WERI-Rb-1 (cell line): ENCODE data around the gene KAZN.

Source experiments
- DNase-seq: peaks from one replicate; pipeline ENCODE4 v3.0.0-alpha.2; 2020
- H3K27ac ChIP-seq: fragments of 250-450 bp; sonication (Bioruptor Pico); 2 replicates; pipeline ENCODE4 v1.5.1; 2020; ENCODE audit warnings: mild to moderate bottlenecking, moderate library complexity
- H3K27me3 ChIP-seq: fragments of 250-450 bp; sonication (Bioruptor Pico); 2 replicates; pipeline ENCODE4 v1.5.1; 2021; ENCODE audit warnings: mild to moderate bottlenecking, low read depth, moderate library complexity; ENCODE audit not compliant: insufficient read depth, severe bottlenecking
- H3K36me3 ChIP-seq: fragments of 250-450 bp; sonication (Bioruptor Pico); 2 replicates; pipeline ENCODE4 v1.5.1; 2020; ENCODE audit warnings: mild to moderate bottlenecking, moderate library complexity
- H3K4me3 ChIP-seq: 2 replicates; pipeline ENCODE4 v1.5.1; 2011; ENCODE audit warnings: low read depth, mild to moderate bottlenecking, control low read depth, low read length
- H3K9me3 ChIP-seq: fragments of 250-450 bp; sonication (Bioruptor Pico); 2 replicates; pipeline ENCODE4 v1.5.1; 2021; ENCODE audit warnings: mild to moderate bottlenecking, moderate library complexity; ENCODE audit not compliant: severe bottlenecking
- CTCF ChIP-seq: IDR thresholded peaks from 2 replicates; pipeline ENCODE4 v1.5.1; 2011; ENCODE audit warnings: low read depth, mild to moderate bottlenecking, control low read depth, inconsistent platforms, low read length

The KAZN gene

GRCh38 chr1:14667651-14667984, 69.1 kb downstream of the KAZN start:
- no peak overlapping the region for H3K4me3 ChIP-seq
- no peak for TF ChIP-seq CTCF
- no peaks in the 10 kb centered on the region for H3K36me3 ChIP-seq
- no peak overlapping the region for H3K27ac ChIP-seq
- H3K9me3 ChIP-seq = no peaks in the 10 kb centered on the region
- no peaks in the 10 kb centered on the region for H3K27me3 ChIP-seq
- no peak for DNase-seq

GRCh38 chr1:14668538-14668937, 70.1 kb downstream of the KAZN start:
- no peak for TF ChIP-seq CTCF
- Histone ChIP-seq H3K4me3 (no peak overlapping the region), H3K9me3 (no peaks in the 10 kb centered on the region), H3K27ac (no peak overlapping the region), H3K27me3 (no peaks in the 10 kb centered on the region), H3K36me3 (no peaks in the 10 kb centered on the region)
- DNase-seq = no peak

GRCh38 chr1:14672005-14672404, 73.5 kb downstream of the KAZN start:
- H3K36me3 ChIP-seq = no peaks in the 10 kb centered on the region
- no peak overlapping the region for H3K27ac ChIP-seq
- peaks cover 5% of the 10 kb centered on the region for H3K9me3 ChIP-seq
- no peak for DNase-seq
- H3K27me3 ChIP-seq = no peaks in the 10 kb centered on the region
- no peak for TF ChIP-seq CTCF
- H3K4me3 ChIP-seq = no peak overlapping the region

- H3K4me3 ChIP-seq = no peak overlapping the region
- peaks cover 5% of the 10 kb centered on the region for H3K9me3 ChIP-seq
- H3K27me3 ChIP-seq = no peaks in the 10 kb centered on the region
- no peaks in the 10 kb centered on the region for H3K36me3 ChIP-seq
- no peak for TF ChIP-seq CTCF
- H3K27ac ChIP-seq = no peak overlapping the region
- DNase-seq = no peak
Observed at GRCh38 chr1:14674030-14674429, 75.5 kb downstream of the KAZN start.

GRCh38 chr1:14676400-14676799, 77.9 kb downstream of the KAZN start:
- no peak for TF ChIP-seq CTCF
- no peak overlapping the region for H3K4me3 ChIP-seq
- peaks cover 5% of the 10 kb centered on the region for H3K9me3 ChIP-seq
- H3K36me3 ChIP-seq = no peaks in the 10 kb centered on the region
- no peak for DNase-seq
- no peaks in the 10 kb centered on the region for H3K27me3 ChIP-seq
- no peak overlapping the region for H3K27ac ChIP-seq

GRCh38 chr1:14677292-14677971, 78.9 kb downstream of the KAZN start:
- Histone ChIP-seq H3K27ac (peak overlapping the region; percentile 50), H3K9me3 (peaks cover 5% of the 10 kb centered on the region), H3K27me3 (no peaks in the 10 kb centered on the region), H3K36me3 (no peaks in the 10 kb centered on the region), H3K4me3 (no peak overlapping the region)
- DNase-seq = peak; percentile 18
- no peak for TF ChIP-seq CTCF
